Colonic mucosa (tissue), 4 donors: ENCODE results near the gene SLC39A11. TPM values are rescaled to one million over a fixed set of nuclear protein-coding genes. Genes with fewer than 3 reads are reported as not detected.

Experiments used
- DNase-seq: peaks from one replicate; pipeline ENCODE4 v3.0.0-alpha.2; 2020
- H3K27ac ChIP-seq: fragments of 200-600 bp; one replicate; pipeline ENCODE4 v1.8.0; 2021
- H3K27me3 ChIP-seq: fragments of 200-600 bp; one replicate; pipeline ENCODE4 v1.8.0; 2021
- H3K36me3 ChIP-seq: fragments of 200-600 bp; one replicate; pipeline ENCODE4 v1.8.0; 2021
- H3K4me1 ChIP-seq: fragments of 200-600 bp; one replicate; pipeline ENCODE4 v1.8.0; 2021; ENCODE audit warnings: mild to moderate bottlenecking
- H3K4me3 ChIP-seq: fragments of 200-600 bp; one replicate; pipeline ENCODE4 v1.8.0; 2021
- H3K9ac ChIP-seq, 2 donors: one replicate each; pipeline ENCODE4 v1.7.0; 2013; ENCODE audit warnings: control low read depth in 2 of 2, low read depth in 2 of 2, low read length in 2 of 2
- H3K9me3 ChIP-seq: fragments of 200-600 bp; one replicate; pipeline ENCODE4 v1.8.0; 2021
- CTCF ChIP-seq: fragments of 200-600 bp; IDR thresholded peaks from one replicate; pipeline ENCODE4 v1.8.0; 2022; ENCODE audit warnings: antibody characterized with exemption, mild to moderate bottlenecking
- intact Hi-C: fragments of 100-400 bp; cut with DNase I; formaldehyde crosslinking; loops from one replicate; pipeline ENCODE4 v1.14.1; 2022
- total RNA-seq, 2 donors: library from RNA; stranded (reverse); fragmentation: NEBNext Ultra II Directional in 1 of 2; extraction: Animal tissue kit (Norgen Biotek cat#: 25700) in 1 of 2; gene quantifications; one replicate each; pipeline ENCODE4 v1.2.1, GENCODE V29; 2021
- donor health status: healthy.
- donor health status: DM: no; HTN: no; CAD: no.
- donor health status: DM: no; HTN: no; CAD: no.

Gene SLC39A11
- total RNA-seq, 2 donors from 2014 or later, result 57.7 to 60.0 TPM

DNA sequence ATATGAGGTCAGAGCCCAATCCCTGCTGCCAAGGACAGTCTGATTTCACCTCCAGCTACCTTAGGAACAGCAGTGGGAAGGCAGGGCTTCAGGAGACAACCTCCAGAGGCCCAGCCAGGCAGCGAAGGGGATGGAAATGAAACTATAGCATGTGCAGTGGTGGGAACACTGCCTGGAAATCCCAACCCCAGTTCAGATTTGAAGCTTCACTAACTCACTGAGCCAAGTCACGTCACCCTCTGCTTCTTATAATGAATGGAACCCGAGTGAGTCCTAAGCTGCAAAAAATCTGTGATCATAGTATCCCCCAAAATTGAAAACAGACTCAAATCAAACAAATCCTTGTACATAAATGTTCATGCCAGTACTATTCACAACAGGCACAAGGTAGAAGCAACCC lies 36.0 kb upstream of the SLC39A11 start:
- Histone ChIP-seq H3K4me1 (no peaks in the 10 kb centered on the region), H3K4me3 (no peak overlapping the region), H3K27me3 (no peaks in the 10 kb centered on the region), H3K9me3 (no peaks in the 10 kb centered on the region), H3K27ac (no peak overlapping the region), H3K36me3 (no peaks in the 10 kb centered on the region), H3K9ac (no peak overlapping the region)
- no peak for TF ChIP-seq CTCF
- no peak for DNase-seq
- intact Hi-C loops, result no loop called here

- DNase-seq, result no peak
- H3K27me3 ChIP-seq, result no peaks in the 10 kb centered on the region
- TF ChIP-seq CTCF, result no peak
- H3K36me3 ChIP-seq, result no peaks in the 10 kb centered on the region
- no peaks in the 10 kb centered on the region for H3K4me1 ChIP-seq
- H3K9ac ChIP-seq, result no peak overlapping the region
- H3K9me3 ChIP-seq, result no peaks in the 10 kb centered on the region
- H3K4me3 ChIP-seq, result no peak overlapping the region
- no peak overlapping the region for H3K27ac ChIP-seq
- intact Hi-C loops, result no loop called here
Observed at GRCh38 chr17:73126716-73127473, 34.4 kb upstream of the SLC39A11 start.

DNA sequence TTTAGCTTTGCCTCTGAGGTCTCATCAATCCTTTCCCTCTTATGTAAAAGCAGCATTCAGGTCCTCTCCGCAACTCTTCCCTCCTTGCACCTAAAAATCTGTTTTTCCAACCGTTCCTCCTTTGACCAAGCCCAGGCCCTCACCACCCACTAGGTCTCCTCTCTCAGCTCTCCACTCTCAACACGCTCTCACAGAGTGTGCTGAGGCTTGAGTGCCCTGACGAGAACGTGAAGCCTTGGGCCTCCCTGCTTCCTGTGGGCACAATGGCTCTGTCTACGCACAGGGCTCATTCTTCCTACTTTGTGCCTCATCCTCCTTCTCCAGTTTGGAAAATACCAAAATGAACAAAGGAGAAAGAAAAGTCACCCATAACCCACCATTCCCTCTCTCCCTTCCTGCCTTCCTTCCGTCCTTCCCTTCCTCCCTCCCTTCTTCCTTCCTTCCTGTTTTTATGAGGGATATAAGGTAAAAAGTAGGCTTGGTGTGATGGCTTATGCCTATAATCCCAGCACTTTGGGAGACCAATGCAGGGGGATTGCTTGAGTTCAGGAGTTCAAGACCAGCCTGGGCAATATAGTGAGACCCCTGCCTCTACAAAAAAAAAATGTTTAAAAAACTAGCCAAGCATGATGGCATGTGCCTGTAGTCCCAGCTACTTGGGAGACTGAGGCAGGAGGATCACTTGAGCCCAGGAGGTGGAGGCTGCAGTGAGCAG lies 31.3 kb upstream of the SLC39A11 start:
- no peak for TF ChIP-seq CTCF
- Histone ChIP-seq H3K4me1 (no peaks in the 10 kb centered on the region), H3K4me3 (no peak overlapping the region), H3K27me3 (no peaks in the 10 kb centered on the region), H3K9ac (no peak overlapping the region), H3K9me3 (no peaks in the 10 kb centered on the region), H3K36me3 (no peaks in the 10 kb centered on the region), H3K27ac (no peak overlapping the region)
- intact Hi-C loops, result no loop called here
- no peak for DNase-seq

DNA sequence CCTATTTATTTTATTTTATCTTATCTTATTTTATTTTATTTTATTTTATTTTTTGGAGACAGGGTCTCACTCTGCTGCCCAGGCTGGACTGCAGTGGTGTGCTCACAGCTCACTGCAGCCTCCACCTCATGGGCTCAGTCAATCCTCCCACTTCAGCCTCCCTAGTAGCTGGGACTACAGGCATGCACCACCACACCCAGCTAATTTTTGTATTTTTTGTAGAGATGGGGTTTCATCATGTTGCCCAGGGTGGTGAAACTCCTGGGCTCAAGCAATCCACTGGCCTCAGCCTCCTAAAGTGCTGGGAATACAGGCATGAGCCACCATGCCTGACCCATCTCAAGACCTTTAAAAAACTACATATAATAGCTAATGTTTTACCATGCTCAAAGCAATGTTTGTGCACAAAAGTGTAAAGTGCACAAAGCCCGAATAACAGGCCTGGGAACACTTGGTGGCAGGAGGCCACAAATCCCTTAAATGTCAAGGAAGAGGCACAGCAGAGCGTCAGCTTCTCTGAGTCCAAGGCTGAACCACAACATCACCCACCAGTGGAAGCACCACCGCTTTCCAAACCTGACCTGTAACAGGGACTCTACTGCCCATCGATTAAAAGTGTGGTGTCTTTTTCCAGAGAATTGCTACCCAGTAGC lies 30.6 kb upstream of the SLC39A11 start:
- Histone ChIP-seq H3K9ac (no peak overlapping the region), H3K27ac (no peak overlapping the region), H3K9me3 (no peaks in the 10 kb centered on the region), H3K36me3 (no peaks in the 10 kb centered on the region), H3K27me3 (no peaks in the 10 kb centered on the region), H3K4me1 (no peaks in the 10 kb centered on the region), H3K4me3 (no peak overlapping the region)
- intact Hi-C loops, result no loop called here
- TF ChIP-seq CTCF, result no peak
- DNase-seq, result no peak

DNA sequence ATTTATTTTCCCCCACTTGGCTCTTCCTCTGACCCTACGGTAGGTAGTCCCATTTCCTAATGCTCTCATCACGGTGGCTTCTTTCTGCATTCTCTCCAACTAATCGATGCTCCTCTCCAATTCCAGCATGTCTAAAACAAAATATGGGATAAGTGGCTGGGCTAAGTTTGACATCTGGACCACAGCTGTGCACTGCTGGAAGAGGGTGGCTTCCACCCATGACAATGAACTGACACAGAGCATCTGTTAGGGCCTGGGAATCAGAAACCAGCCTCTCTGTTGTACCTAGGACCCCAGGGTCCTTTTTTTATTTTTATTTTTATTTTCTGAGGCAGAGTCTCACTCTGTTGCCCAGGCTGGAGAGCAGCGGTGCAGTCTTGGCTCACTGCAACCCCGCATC lies 29.0 kb upstream of the SLC39A11 start:
- Histone ChIP-seq H3K9ac (no peak overlapping the region), H3K27ac (no peak overlapping the region), H3K9me3 (no peaks in the 10 kb centered on the region), H3K4me1 (no peaks in the 10 kb centered on the region), H3K27me3 (no peaks in the 10 kb centered on the region), H3K36me3 (no peaks in the 10 kb centered on the region), H3K4me3 (no peak overlapping the region)
- DNase-seq, result no peak
- intact Hi-C loops, result no loop called here
- no peak for TF ChIP-seq CTCF
